K562 (cell line): ENCODE measurements around the gene CAMK1D. TPM values are rescaled to one million over a fixed set of nuclear protein-coding genes. Genes with fewer than 3 reads are reported as not detected.

Experiments used
- ATAC-seq: fragments of 200-7000 bp; cut with Tn5 transposase; 3 replicates; pipeline ENCODE4 v1.9.1; 2020; ENCODE audit warnings: moderate library complexity
- BruUV-seq: library from RNA; stranded (reverse); fragments of 400-500 nt; replicated peaks from 2 replicates; lab custom pipeline; 2021; lab: Mats Ljungman, UMichigan
- CTCF ChIA-PET: fragments of 300-600 bp; formaldehyde crosslinking; extraction: SDS; loops from one replicate; lab custom pipeline; 2021; ENCODE audit warnings: low intra/inter-chr PET ratio; lab: Yijun Ruan, JAX
- POLR2A ChIA-PET: fragments of 300-600, 350-650 bp; sonication (Branson Sonifier 250); formaldehyde crosslinking; extraction: SDS; loops from one replicate; lab custom pipeline; 2021; ENCODE audit warnings: antibody characterized with exemption, inconsistent platforms; lab: Yijun Ruan, JAX
- DNase-seq, 4 experiments: peaks; one replicate each; pipeline versions ENCODE4 v3.0.0 to v3.0.0-alpha.2; 2011 to 2018; ENCODE audit warnings: low spot score in 3 of 4, mixed read lengths in 3 of 4; ENCODE audit errors: extremely low read depth in 1 of 4
- FAIRE-seq: peaks from 2 replicates; lab custom pipeline; 2011; peaks lifted over from hg19 to GRCh38; lab: Jason Lieb, UNC
- H2AFZ ChIP-seq: 2 replicates; pipeline ENCODE4 v1.6.0; 2011; ENCODE audit warnings: low read depth, low read length, control low read depth, inconsistent platforms
- H3K27ac ChIP-seq: fragments of 200-600 bp; 3 replicates; pipeline ENCODE4 v1.8.0; 2011; ENCODE audit warnings: low read depth, mild to moderate bottlenecking, control low read depth, inconsistent platforms, low read length, moderate library complexity, mixed read lengths; ENCODE audit errors: extremely low read depth
- H3K27me3 ChIP-seq, 2 experiments: fragments of 300-600 bp in 1 of 2; 2 replicates in 1 of 2; 3 replicates in 1 of 2; pipeline versions ENCODE4 v1.6.0 to v1.8.0; 2011; ENCODE audit warnings: inconsistent platforms in 2 of 2, low read length in 2 of 2, mild to moderate bottlenecking in 1 of 2, mixed read lengths in 1 of 2, moderate library complexity in 1 of 2; ENCODE audit not compliant: control insufficient read depth in 2 of 2, insufficient read depth in 2 of 2
- H3K36me3 ChIP-seq: fragments of 300-600 bp; 3 replicates; pipeline ENCODE4 v1.8.0; 2011; ENCODE audit warnings: mild to moderate bottlenecking, low read length, inconsistent platforms; ENCODE audit not compliant: control insufficient read depth, insufficient read depth
- H3K4me1 ChIP-seq, 2 experiments: fragments of 200-600 bp in 1 of 2; replicated peaks in 1 of 2; 2 replicates in 1 of 2; 3 replicates in 1 of 2; pipeline versions ENCODE4 v1.5.1 to v1.8.0; 2011; ENCODE audit warnings: inconsistent platforms in 2 of 2, low read length in 2 of 2, mild to moderate bottlenecking in 1 of 2, mixed read lengths in 1 of 2, moderate library complexity in 1 of 2; ENCODE audit not compliant: control insufficient read depth in 2 of 2, insufficient read depth in 2 of 2
- H3K4me2 ChIP-seq: 2 replicates; pipeline ENCODE4 v1.6.1; 2011; ENCODE audit warnings: low read length, control low read depth, inconsistent platforms, mixed read lengths; ENCODE audit not compliant: insufficient read depth
- H3K4me3 ChIP-seq: fragments of 200-600 bp; sonication (generic), shearing (Covaris generic); 2 replicates; pipeline ENCODE4 v1.5.1; 2016; ENCODE audit warnings: control low read depth, inconsistent platforms
- H3K79me2 ChIP-seq: fragments of 200-600 bp; 3 replicates; pipeline ENCODE4 v1.8.0; 2011; ENCODE audit warnings: low read length, inconsistent platforms; ENCODE audit not compliant: control insufficient read depth, insufficient read depth
- H3K9ac ChIP-seq, 2 experiments: 2 replicates each; pipeline versions ENCODE4 v1.6.0 to v1.6.1; 2011; ENCODE audit warnings: low read depth in 2 of 2, low read length in 2 of 2, control low read depth in 1 of 2, inconsistent platforms in 1 of 2, mild to moderate bottlenecking in 1 of 2, mixed read lengths in 1 of 2; ENCODE audit not compliant: insufficient read depth in 1 of 2
- H3K9me1 ChIP-seq: one replicate; pipeline ENCODE4 v1.6.0; 2011; ENCODE audit warnings: inconsistent platforms, mild to moderate bottlenecking, low read length, moderate library complexity; ENCODE audit not compliant: control insufficient read depth, insufficient read depth
- H3K9me3 ChIP-seq: replicated peaks from 2 replicates; pipeline ENCODE4 v1.5.1; 2011; ENCODE audit warnings: low read depth, low read length, inconsistent platforms; ENCODE audit not compliant: control insufficient read depth, insufficient read depth
- H4K20me1 ChIP-seq: replicated peaks from 2 replicates; pipeline ENCODE4 v1.6.1; 2011; ENCODE audit warnings: low read length, inconsistent platforms, mixed read lengths; ENCODE audit not compliant: control insufficient read depth, insufficient read depth
- BRD9 ChIP-seq: fragments of 450-650 bp; IDR thresholded peaks from 2 replicates; pipeline ENCODE4 v1.6.1; 2018; ENCODE audit warnings: low read depth; ENCODE audit not compliant: partially characterized antibody
- CEBPZ ChIP-seq: fragments of 150-350 bp; IDR thresholded peaks from 2 replicates; pipeline ENCODE4 v1.6.1; 2014; ENCODE audit warnings: low read depth, mild to moderate bottlenecking, low read length, borderline replicate concordance
- HSF4 ChIP-seq: fragments of 250-450 bp; sonication (Bioruptor Pico); IDR thresholded peaks from 2 replicates; pipeline ENCODE4 v2.1.2; 2022; ENCODE audit warnings: mild to moderate bottlenecking, moderate library complexity, borderline replicate concordance
- MECOM ChIP-seq: fragments of 250-450 bp; sonication (Bioruptor Pico); IDR thresholded peaks from 2 replicates; pipeline ENCODE4 v1.8.0; 2022; ENCODE audit warnings: inconsistent platforms
- TBP ChIP-seq: optimal IDR thresholded peaks from 2 replicates; pipeline ENCODE3; 2011; ENCODE audit warnings: low read depth, low read length, improper control_type of control experiment
- TFAM ChIP-seq: fragments of 250-450 bp; sonication (Bioruptor Pico); conservative IDR thresholded peaks from 2 replicates; pipeline ENCODE4 v1.5.0; 2021; ENCODE audit warnings: mild to moderate bottlenecking, moderate library complexity
- ZBTB17 ChIP-seq: fragments of 450-650 bp; formaldehyde crosslinking; IDR thresholded peaks from 2 replicates; pipeline ENCODE4 v1.4.0; 2020; ENCODE audit warnings: mild to moderate bottlenecking
- ZNF398 ChIP-seq: fragments of 250-450 bp; sonication (Bioruptor Pico); IDR thresholded peaks from 2 replicates; pipeline ENCODE4 v1.8.0; 2021; ENCODE audit warnings: moderate library complexity, mild to moderate bottlenecking, inconsistent platforms
- ZNF511 ChIP-seq: sonication (generic); formaldehyde crosslinking; IDR thresholded peaks from 2 replicates; pipeline ENCODE4 v1.8.0; 2022; ENCODE audit warnings: mild to moderate bottlenecking, missing genetic modification reagents
- WGBS: fragments of 100-300 bp; shearing (Covaris generic); methylation state at CpG from one replicate; pipeline ENCODE4 v1.1.6; 2016; ENCODE audit warnings: low coverage, mixed read lengths; ENCODE audit not compliant: insufficient coverage; ENCODE audit errors: missing lambda C conversion rate; 5-methylcytosine and 5-hydroxymethylcytosine counted together
- in situ Hi-C: fragments of 300-500 bp; cut with MboI; formaldehyde crosslinking; loops from 4 replicates; pipeline ENCODE4 v1.15.0; 2018; ENCODE audit warnings: inconsistent platforms, mixed read lengths
- intact Hi-C: fragments of 100-400 bp; cut with micrococcal nuclease; formaldehyde crosslinking; loops from 2 replicates; pipeline ENCODE4 v1.14.2; 2022
- polyA plus RNA-seq, 8 experiments: library from polyadenylated mRNA; depleted of rRNA in 4 of 8; stranded (reverse) in 5 of 8; unstranded in 3 of 8; fragments of >200 nt; fragmentation: Nextera tagmentation in 2 of 8; fragmentation: Illumina TruSeq in 1 of 8; extraction: Ambion mirVana in 2 of 8; extraction: Trizol in 1 of 8; gene quantifications; 2 replicates each; pipeline versions ENCODE4 v1.2.1 to v1.2.3, GENCODE V29; 2011 to 2014; ENCODE audit warnings: inconsistent platforms in 1 of 8, missing spikeins in 1 of 8
- total RNA-seq, 7 experiments: library from RNA; depleted of rRNA in 6 of 7; stranded (reverse); fragments of >200 nt in 6 of 7; fragmentation: Illumina TruSeq in 2 of 7; extraction: Trizol in 2 of 7; gene quantifications; 2 replicates each; pipeline versions ENCODE4 v1.2.1 to v1.2.3, GENCODE V29; 2011 to 2021; ENCODE audit warnings: low replicate concordance in 1 of 7

CAMK1D gene
- total and polyA plus RNA-seq, 9 of the 15 experiments (the other 6 are each of a cell fraction or from before 2014, with no cell fraction given), result 0.12 to 0.24 (median 0.20) TPM; not detected in 5

GRCh38 chr10:12741360-12741804 lies 392.0 kb downstream of the CAMK1D start (continued):
- no peak for TF ChIP-seq HSF4 (CRISPR knock-in tag)
- TF ChIP-seq CEBPZ, result no peak
- no peak for TF ChIP-seq ZNF511

- no peaks in the 10 kb centered on the region for H3K79me2 ChIP-seq
- POLR2A ChIA-PET, result no interaction called here
- H3K9me3 ChIP-seq, result no peaks in the 10 kb centered on the region
- in situ Hi-C loops (no loop called here), intact Hi-C loops (no loop called here)
- H3K4me1 ChIP-seq, result no peaks in the 10 kb centered on the region
- CTCF ChIA-PET, result no interaction called here
- WGBS, result 4% methylated on average over 10 of the region's 10 CpGs
- H3K9ac ChIP-seq, result no peak overlapping the region
- H3K4me2 ChIP-seq, result no peak overlapping the region
- no peaks in the 10 kb centered on the region for H3K36me3 ChIP-seq
- DNase-seq (no peak), ATAC-seq (no peak), FAIRE-seq (no peak)
- BruUV-seq, result no TSS peak
- peaks cover 16 to 38% of the 10 kb centered on the region in 2 experiments; a peak in 4 of 5 replicates for H3K27me3 ChIP-seq
- H2AFZ ChIP-seq, result no peak overlapping the region
- no peak overlapping the region for H3K4me3 ChIP-seq
- H4K20me1 ChIP-seq, result no peaks in the 10 kb centered on the region
- no peak overlapping the region for H3K27ac ChIP-seq
- TF ChIP-seq TBP (no peak), ZBTB17 (CRISPR knock-in tag) (no peak), BRD9 (no peak), ZNF398 (CRISPR knock-in tag) (no peak), TFAM (CRISPR knock-in tag) (no peak), MECOM (CRISPR knock-in tag) (no peak)
- TF ChIP-seq, all 486 proteins: peak for 0
- no peaks in the 10 kb centered on the region for H3K9me1 ChIP-seq
These were observed 393.4 kb downstream of the CAMK1D start for GRCh38 chr10:12742771-12743170.
